Fibroblast of villous mesenchyme (primary cell): Measurements from ENCODE around the gene ANKRD50. TPM values are rescaled to one million over a fixed set of nuclear protein-coding genes. Genes with fewer than 3 reads are reported as not detected.

Experiments used
- DNase-seq: peaks from one replicate; pipeline ENCODE4 v3.0.0-alpha.2; 2010; ENCODE audit warnings: low read depth
- H3K4me3 ChIP-seq: 2 replicates; pipeline ENCODE4 v1.5.1; 2011; ENCODE audit warnings: low read depth, mild to moderate bottlenecking, low read length
- CTCF ChIP-seq: IDR thresholded peaks from 2 replicates; pipeline ENCODE4 v1.5.1; 2012; ENCODE audit warnings: low read depth, mild to moderate bottlenecking, low read length; ENCODE audit not compliant: insufficient read depth
- total RNA-seq: library from RNA; depleted of rRNA; stranded (reverse); fragments of >200 nt; gene quantifications from 2 replicates; pipeline ENCODE4 v1.2.3, GENCODE V29; 2012

Gene ANKRD50
- total RNA-seq, 1 donor = 31.1 TPM

GRCh38 chr4:124710911-124711310 is 1.6 kb downstream of the ANKRD50 start:
- DNase-seq = no peak
- no peak for TF ChIP-seq CTCF
- peak overlapping the region; percentile 95 for H3K4me3 ChIP-seq

- no peak for TF ChIP-seq CTCF
- peak; percentile 32 for DNase-seq
- peak overlapping the region; percentile 95 for H3K4me3 ChIP-seq
Measured at GRCh38 chr4:124710015-124710741, 2.4 kb downstream of the ANKRD50 start.

- TF ChIP-seq CTCF = no peak
- no peak for DNase-seq
- peak overlapping the region; percentile 39 for H3K4me3 ChIP-seq
Measured at GRCh38 chr4:124708517-124709300, 3.8 kb downstream of the ANKRD50 start.

DNA sequence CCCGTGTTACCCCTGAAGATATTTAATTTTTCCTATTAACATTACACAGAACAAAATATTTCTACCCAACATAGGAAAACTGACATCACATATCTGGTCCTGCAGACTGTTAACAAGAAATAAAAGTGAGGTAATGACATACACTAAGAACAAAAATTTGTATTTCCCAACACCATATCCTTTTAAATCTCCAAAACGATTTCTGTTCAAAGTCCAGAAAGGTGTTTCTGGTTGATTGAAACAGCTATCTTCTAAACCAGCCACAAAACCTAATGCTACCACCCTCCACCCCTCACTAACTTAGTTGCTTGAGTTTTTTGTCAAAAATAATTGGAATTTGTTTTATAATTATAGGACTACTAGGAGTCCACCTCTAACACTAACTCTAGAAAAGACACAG is 7.1 kb downstream of the ANKRD50 start:
- H3K4me3 ChIP-seq = no peak overlapping the region
- DNase-seq = no peak
- TF ChIP-seq CTCF = no peak

- TF ChIP-seq CTCF = no peak
- no peak for DNase-seq
- H3K4me3 ChIP-seq = no peak overlapping the region
Measured at GRCh38 chr4:124703154-124703553, 9.4 kb downstream of the ANKRD50 start.

DNA sequence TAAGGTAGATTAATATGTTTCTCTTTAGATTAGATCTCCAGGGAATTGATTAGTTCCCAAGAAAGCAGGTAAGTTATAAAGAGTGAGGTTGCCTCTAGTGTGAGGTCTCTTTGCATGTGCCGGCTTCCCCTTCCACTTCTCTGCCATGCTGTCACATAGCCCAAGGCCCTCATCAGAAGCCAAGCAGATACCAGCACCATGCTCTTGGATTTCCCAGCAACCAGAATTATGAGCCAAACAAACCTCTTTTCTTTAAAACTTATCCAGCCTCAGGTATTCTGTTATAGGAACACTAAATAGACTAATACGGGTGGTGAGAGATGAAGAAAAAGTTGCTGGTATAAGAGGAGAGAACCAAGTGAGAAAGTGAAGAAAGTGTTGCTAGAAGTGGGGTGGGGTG is 15.1 kb downstream of the ANKRD50 start:
- TF ChIP-seq CTCF = no peak
- DNase-seq = no peak
- H3K4me3 ChIP-seq = no peak overlapping the region

DNA sequence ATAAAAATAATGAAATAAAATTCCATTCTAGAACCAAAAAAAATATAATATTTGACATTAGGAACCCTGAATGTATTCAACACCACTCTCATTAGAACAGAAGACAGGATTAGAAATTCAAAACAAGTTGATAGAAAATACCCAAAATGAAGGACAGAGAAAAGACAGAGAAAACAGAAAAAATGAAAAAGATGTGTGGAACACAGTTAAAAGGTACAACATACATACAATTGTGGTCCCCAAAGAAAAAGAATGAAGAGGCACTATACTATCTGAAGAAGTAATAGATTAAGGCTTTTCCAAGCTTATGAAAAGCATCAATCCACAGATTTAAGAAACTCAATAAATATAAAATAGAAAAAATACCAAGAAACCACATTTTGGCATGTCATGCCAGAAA is 16.4 kb downstream of the ANKRD50 start:
- no peak for DNase-seq
- no peak for TF ChIP-seq CTCF

More for the DNA sequence above, 16.4 kb downstream of the ANKRD50 start:
- H3K4me3 ChIP-seq = no peak overlapping the region
